Stimulated activated CD8-positive, alpha-beta memory T cell treated with anti-CD3 and anti-CD28 coated beads, Interleukin-12 subunit alpha, Interleukin-12 subunit beta, amount 100 ng/mL, for 24 hours (primary cell): ENCODE data around the gene KIFAP3.
"Not testable (repeated sequence)": the region's sequence is repeated elsewhere in the genome, so short reads cannot be mapped to it uniquely, and the experiment has no call there.

Experiments
- DNase-seq: peaks from one replicate; pipeline ENCODE4 v3.0.0-alpha.2; 2020; ENCODE audit errors: extremely low read depth

The KIFAP3 gene

DNA sequence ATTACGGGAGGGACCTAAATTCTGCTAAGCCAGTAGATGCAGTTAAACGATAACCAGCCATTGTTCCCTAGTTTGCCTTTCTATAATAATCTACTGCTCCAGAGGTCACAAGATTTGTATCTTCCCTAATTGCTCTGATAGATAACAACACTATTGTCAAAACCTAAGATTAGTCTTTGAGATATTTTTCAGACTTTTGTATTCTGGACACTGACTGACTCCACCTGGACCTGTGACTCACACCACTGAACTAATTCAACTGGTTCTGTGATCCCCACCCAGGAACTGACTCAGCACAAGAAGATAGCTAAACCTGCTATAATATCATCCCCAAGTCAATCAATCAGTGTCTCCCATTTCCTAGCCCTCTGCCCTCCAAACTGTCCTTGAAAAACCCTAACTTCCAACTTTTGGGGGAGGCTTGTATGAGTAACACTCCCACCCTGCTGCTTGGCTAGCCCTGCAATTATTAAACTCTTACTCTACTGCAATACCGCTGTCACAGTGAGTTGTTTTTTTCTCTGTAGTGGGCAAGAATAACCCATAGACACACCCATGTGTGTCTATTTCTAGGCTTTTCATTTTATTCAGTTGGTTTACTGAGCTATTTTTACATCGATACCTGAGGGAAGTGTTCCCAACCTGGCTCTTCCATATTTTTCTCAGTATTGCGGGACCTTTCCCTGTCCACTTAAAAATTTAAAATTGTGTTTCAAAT is 11.2 kb downstream of the KIFAP3 start:
- DNase-seq, result no peak

DNA sequence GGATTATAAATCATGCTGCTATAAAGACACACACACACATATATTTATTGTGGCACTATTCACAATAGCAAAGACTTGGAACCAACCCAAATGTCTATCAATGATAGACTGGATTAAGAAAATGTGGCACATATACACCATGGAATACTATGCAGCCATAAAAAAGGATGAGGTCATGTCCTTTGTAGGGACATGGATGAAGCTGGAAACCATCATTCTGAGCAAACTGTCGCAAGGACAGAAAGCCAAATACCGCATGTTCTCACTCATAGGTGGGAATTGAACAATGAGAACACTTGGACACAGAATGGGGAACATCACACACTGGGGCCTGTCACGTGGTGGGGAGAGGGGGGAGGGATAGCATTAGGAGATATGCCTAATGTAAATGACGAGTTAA is 12.8 kb downstream of the KIFAP3 start:
- not testable (repeated sequence) for DNase-seq

DNA sequence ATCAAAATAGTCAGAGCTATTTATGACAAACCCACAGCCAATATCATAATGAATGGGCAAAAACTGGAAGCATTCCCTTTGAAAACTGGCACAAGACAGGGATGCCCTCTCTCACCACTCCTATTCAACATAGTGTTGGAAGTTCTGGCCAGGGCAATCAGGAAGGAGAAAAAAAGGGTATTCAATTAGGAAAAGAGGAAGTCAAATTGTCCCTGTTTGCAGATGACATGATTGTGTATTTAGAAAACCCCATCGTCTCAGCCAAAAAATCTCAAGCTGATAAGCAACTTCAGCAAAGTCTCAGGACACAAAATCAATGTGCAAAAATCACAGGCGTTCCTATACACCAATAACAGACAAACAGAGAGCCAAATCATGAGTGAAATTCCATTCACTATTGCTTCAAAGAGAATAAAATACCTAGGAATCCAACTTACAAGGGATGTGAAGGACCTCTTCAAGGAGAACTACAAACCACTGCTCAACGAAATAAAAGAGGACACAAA is 14.4 kb downstream of the KIFAP3 start:
- not testable (repeated sequence) for DNase-seq

DNA sequence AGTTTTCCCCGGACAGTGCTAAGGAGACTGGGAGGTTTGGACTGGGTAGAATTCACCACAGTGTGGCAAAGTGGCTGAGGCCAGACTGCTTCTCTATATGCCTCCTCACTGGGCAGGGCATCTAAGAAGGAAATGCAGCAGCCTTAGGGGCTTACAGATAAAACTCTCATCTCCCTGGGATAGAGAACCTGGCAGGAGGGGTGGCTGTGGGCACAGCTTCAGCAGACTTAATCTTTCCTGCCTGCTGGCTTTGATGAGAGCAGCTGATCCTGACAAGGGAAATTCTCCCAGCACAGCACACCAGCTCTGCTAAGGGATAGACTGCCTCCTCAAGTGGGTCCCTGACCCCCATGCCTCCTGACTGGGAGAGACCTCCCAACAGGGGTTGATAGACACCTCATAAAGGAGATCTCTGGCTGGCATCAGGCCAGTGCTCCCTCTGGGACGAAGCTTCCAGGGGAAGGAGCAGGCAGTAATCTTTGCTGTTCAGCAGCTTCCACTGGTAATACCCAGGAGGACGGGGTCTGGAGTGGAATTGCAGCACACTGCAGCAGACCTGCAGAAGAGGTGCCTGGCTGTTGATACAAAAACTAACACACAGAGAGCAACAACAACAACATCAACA is 25.2 kb downstream of the KIFAP3 start:
- DNase-seq, result no peak

DNA sequence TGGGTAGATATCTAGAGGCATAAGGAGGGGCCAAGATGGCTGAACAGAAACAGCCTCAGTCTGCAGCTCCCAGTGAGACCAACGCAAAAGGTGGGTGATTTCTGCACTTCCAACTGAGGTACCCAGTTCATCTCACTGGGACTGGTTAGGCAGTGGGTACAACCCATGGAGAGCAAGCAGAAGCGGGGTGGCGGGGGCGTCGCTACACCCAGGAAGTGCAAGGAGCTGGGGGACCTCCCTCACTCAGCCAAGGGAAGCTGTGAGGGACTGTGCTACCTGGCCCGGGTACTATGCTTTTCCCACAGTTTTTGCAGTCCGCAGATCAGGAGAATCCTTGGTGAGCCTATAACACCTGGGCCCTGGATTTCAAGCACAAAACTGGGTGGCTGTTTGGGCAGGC is 26.0 kb downstream of the KIFAP3 start:
- DNase-seq, result no peak

DNA sequence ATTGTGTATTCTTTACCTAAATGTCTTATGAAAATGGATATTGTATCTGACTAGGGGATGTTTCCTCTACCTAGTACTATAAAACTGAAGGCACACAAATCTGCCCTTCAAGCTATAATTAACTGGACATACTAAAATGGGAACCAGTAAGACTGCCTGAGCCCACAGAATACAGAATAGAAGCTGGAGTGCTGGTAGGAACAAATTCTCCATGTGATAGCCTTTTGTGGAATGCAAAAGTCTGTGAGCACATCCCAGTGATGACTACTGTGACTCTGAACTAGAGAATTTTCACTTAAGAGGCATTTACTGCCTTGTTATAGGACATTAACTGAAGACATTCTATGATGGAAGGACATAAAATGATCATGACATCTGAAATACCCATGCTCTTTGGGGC is 30.3 kb downstream of the KIFAP3 start:
- no peak for DNase-seq

DNA sequence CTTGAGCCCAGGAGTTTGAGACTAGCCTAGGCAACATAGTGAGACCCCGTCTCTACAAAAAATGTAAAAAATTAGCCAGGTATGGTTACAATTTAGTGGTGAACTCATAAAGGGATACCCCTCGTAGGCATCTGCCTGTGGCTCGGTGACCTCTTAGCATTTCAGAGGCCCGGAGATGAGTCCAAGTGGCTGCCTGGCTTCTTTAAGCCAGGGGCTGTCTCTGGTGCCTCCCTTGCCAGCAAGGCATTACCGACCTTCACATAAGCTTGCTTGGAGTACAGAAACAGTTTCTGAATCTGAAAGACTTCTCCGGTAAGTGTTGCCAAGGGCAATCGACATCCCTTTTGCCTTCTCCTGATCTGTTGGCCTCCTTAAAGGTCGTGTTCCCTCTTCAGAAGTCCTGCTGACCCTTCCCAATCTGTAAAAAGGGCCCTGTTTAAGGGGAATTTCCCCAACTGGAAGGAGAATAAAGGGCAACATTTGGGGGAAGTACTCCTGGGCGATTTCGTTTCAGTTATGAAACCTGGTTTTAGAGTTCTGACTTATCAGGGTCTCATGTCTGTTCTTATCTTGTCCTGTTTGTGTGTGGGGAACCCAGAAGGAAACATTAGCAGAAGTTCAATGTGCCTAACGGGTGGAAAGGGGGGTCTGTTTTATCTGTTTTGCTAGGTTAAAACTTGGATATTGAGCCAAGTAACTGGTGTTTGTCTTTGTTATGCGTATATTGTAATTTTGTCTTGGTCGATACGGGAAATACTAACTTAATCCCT is 32.9 kb downstream of the KIFAP3 start:
- no peak for DNase-seq

DNA sequence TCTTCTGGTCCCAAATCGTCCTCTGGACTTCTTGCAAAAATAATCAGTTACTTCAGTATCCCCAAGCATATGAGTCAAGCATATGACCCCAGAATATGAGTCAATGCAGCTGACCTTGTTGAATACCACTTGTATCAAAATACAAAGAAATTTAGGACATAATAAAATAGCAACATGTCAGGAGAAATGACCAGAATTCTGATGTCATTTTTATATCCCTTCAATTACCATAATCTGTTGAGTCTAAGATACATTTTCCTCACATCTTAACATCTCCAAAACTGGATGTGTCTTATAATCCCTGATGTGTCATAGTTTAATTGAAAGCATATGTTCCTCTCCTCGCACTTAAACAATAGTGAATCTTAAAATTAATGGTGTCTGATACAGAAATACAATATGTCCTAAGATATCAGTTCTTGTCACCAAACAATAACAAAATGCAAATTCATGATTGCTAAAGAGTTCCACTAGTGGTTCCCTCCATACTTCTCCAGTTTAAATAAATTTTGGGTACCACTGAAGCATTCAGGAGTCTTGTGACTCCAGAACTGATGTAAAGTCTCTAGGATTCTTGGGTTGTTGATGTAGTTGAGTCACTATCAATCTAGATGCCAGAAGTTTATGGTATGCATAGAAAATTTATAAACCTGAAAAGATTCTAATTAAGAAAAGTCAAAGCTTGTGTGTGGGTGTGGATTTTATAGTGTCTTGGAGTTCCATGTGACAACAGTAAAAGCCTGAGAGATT is 41.8 kb downstream of the KIFAP3 start:
- no peak for DNase-seq

DNA sequence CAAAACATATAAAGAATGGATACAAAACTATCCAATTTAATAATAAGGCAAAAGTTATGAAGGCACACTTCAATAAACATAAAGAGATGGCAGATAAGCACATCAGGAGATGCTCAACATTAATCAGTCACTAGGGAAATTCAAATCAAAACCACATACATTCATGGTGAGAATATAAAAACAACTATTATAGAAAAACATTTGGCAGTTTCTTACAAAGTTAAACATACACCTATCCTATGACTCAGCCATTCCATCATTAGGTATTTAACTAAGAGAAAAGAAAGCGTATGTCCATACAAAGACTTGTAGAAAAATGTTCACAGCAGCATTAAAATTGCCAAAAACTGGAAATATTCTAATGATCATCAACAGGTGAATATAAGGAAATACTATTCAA is 44.3 kb downstream of the KIFAP3 start:
- DNase-seq, result no peak

DNA sequence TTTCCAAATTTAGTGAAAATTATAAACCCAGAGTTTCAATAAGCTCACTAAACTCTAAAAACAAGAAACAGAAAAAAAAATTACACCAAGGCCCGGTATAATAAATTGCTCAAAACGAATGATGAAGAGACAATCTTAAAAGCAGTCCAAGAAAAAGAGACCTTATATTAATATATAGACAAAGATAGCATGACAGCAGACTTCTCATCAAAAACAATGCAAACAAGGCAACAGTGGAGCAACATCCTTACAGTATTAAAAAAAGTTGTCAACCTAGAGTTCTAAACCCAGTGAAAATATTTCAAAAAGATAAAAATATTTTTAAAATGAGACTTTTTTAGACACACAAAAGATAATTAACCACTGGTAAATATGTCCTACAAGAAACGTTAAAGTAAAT is 46.7 kb downstream of the KIFAP3 start:
- no peak for DNase-seq

DNA sequence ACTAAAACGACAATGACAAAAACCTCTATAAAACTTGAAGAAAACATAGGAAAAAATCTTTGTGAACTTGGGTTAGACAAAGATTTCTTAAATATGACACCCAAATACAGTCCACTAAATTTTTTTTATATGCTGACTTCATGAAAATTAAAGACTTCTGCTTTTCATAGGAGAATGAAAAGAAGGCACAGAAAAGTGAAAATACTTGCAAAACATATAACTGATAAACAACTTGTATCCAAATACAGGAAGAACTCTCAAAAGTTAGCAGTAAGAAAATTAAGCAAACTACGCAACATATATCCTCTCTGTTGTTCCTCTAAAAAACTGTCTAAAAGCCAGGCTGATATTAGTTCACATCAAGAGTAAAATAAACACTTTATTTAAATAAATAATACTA is 53.6 kb downstream of the KIFAP3 start:
- no peak for DNase-seq

DNA sequence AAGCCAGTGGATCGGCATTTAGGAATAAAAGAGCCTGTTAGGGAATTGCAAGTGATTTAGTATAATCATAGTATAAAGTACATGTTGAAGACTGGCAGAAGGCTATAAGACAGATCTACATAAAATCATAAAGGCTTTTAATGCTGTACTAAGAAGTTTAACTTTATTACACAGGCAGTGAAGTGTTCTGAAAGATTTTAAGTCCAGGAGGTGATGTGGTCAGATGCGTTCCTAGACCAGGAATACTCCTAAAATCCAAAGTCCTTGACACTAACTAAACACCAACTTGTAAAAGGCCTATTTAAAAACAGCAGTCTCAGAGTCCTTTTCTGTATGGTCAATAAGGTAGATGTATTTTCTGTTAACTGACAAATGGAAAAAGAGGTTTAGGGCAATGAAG is 57.0 kb downstream of the KIFAP3 start:
- DNase-seq, result no peak

DNA sequence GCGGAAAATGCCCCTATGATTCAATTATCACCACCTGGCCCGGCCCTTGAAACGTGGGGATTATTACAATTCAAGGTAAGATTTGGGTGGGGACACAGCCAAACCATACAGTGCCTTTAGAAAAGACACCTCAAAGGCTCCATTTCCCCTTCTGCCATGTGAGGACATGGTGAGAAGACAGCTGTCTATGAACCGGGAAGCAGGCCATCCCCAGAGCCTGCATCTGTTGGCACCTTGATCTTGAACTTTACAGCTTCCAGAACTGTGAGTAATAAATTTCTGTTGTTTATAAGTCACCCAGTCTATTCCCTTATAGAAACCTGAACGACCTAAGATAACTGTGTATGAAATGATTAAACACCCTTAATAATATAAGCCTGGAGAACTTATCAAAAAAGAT is 61.6 kb downstream of the KIFAP3 start:
- DNase-seq, result no peak

DNA sequence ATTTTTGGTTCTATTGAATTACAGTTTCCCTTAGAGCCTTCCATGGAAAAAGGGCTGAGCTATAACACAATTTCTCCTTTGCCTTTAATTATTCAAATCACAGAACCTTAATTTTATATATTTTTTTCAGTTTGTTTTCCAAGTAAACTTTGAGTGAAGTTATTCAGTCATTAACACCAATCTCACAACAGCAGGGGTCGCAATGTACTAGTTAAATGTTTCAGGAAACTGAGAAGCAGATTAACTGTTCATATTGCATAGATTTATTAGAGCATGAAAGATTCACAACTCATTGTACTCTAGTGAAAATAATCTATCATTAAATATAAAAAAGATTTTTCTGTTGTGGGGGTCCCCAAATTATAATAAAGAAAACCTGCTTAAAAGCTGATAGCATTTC is 64.1 kb downstream of the KIFAP3 start:
- no peak for DNase-seq

DNA sequence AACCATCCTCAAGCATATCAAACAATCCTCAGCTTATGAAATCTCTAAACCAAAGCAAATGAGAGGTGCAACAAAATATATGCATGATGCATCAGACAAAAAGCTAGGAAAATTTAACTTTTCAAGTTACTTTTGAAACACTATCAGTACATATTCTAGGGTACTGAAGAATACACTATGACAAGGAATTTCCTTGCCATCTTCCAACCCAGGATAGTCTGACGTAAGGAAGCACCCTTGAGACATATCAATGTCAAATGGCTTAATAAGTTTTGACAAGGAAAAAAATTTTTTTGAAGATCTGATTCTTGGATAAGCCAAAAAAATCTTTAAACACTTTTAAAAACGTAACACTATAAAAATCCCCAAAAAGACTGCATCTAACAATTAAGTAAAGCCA is 64.9 kb downstream of the KIFAP3 start:
- no peak for DNase-seq

DNA sequence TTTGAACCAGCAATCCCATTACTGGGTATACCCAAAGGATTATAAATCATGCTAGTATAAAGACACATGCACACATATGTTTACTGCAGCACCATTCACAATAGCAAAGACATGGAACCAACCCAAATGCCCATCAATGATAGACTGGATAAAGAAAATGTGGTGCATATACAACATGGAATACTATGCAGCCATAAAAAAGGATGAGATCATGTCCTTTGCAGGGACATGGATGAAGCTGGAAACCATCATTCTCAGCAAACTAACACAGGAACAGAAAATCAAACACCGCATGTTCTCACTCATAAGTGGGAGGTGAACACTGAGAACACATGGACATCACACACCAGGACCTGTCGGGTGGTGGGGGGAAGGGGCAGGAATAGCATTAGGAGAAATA is 65.8 kb downstream of the KIFAP3 start:
- not testable (repeated sequence) for DNase-seq

DNA sequence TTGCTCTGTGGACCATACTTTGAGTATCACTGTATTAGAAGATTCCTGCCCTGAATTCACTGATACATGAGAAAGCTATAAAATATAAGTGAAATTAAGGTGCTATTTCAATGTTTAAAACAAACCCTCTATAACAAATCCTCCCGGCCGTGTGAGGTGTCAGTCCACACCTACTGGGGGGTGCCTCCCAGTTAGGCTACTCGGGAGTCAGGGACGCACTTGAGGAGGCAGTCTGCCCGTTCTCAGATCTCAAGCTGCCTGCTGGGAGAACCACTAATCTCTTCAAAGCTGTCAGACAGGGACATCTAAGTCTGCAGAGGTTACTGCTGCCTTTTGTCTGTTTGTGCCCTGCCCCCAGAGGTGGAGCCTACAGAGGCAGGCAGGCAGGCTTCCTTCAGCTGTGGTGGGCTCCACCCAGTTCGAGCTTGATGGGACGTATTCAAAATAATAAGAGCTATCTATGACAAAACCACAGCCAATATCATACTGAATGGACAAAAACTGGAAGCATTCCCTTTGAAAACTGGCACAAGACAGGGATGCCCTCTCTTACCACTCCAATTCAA is 71.1 kb downstream of the KIFAP3 start:
- not testable (repeated sequence) for DNase-seq

DNA sequence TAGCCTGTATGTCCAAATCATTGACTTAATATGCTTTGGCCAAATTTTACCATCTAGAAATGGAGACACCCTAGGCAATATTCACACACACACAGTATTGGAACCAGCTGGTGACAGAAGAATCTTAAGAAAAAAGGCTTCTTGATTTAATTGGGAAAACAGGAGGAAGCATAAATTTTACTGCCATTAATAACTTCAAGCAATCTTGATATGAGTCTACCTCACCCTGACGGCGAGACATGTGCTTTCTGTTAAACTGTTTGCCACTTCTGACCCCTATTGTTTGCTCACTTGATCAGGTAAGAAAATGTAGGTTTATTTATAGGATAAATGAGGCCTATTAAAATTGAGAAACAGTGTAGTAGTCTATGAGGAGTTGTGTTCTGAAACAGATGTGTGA is 73.2 kb downstream of the KIFAP3 start:
- no peak for DNase-seq

DNA sequence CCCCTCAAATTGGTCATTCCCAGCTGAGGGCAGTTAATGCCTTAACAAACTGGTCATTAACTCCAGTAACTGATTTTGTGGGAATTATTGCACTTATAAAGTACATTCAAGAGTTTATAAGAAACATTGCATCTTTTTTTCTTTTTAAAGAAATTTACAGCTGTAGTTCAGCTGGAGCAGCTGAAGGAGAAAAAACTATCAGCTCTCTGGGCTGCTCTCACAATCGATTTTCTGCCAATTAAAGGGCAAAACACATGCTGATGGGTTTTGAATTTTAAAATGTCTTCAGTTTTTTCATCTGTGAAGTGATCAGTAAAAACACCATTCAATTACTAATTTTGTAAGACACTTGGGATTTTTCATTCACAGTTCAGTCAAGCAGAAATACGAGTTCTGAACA is 74.7 kb downstream of the KIFAP3 start:
- DNase-seq, result no peak

DNA sequence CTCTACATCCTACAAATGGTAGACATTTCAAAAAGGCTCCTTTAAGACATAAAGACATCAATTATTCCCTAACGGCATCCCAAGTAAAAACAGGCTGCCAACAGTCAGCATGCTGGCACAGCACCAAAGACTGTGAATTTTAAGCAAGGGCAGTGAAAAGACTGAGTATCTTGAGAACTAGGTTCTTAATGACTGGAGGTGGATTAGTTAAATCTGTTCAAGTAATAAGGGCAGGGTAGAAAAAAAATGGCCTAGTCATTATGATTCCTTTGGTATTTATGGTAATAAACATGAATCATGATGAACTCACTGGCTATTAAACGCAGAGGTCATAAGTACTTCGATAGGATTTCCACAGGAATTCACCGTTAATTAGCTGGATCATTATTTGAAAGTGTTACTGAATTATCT is 75.2 kb downstream of the KIFAP3 start:
- no peak for DNase-seq

DNA sequence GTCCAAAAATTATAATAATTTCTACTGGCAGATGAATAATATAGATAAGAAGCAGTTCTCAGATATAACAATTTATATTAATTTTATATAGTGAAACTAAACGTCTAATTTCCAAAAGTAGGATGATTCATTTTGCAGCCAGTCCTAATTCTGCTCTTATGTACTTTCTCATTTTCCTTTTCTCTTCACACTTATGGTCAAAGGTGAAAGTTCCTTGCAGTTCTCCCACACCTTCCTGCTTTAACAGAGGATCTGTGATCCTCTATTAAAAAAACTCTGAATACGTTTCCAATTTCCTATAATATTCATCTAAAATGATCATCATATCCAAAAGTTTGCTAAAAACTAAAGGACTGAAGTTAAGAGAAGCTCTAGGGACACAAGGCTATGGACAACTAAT is 78.5 kb downstream of the KIFAP3 start:
- DNase-seq, result no peak

DNA sequence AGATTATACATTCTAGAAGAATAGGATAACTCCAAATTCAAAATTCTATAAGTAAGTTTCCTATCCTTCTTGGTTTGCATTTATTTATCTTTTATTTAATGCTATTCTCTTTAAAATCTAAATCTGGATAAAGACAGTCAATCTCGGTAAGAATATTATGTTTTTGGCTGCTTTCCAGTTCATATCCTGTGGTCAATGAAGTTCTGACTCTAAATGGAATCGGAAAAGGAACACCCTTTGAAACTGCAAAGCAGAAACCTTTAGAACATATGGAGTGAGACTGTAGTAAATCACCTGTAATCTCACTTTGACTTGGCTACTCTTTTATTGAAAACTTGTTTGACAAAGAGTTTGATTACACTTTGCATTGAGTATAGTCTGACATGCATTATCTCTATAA is 85.2 kb downstream of the KIFAP3 start:
- DNase-seq, result no peak
